H1 (cell line): ENCODE data around the gene DPM3. TPM values are rescaled to one million over a fixed set of nuclear protein-coding genes. Genes with fewer than 3 reads are reported as not detected.

ENCODE experiments used
- CTCF ChIA-PET: fragments of 300-600 bp; sonication (Branson Sonifier 250); formaldehyde crosslinking; loops from one replicate; lab custom pipeline; 2021; ENCODE audit not compliant: partially characterized antibody; lab: Charles Lee
- POLR2A ChIA-PET: fragments of 300-600 bp; sonication (Branson Sonifier 250); formaldehyde crosslinking; loops from one replicate; lab custom pipeline; 2021; ENCODE audit warnings: inconsistent platforms; ENCODE audit not compliant: partially characterized antibody; lab: Charles Lee
- DNase-seq, 2 experiments: peaks; one replicate each; pipeline versions ENCODE4 v3.0.0 to v3.0.0-alpha.2; 2010 to 2022; ENCODE audit warnings: low spot score in 2 of 2, low read depth in 1 of 2, mixed read lengths in 1 of 2
- FAIRE-seq: peaks from 2 replicates; lab custom pipeline; 2011; peaks lifted over from hg19 to GRCh38; lab: Jason Lieb, UNC
- H2AFZ ChIP-seq: 2 replicates; pipeline ENCODE4 v1.8.1; 2012; ENCODE audit warnings: low read length, inconsistent platforms
- H2AK5ac ChIP-seq: 2 replicates; pipeline ENCODE4 v1.6.1; 2013; ENCODE audit warnings: low read depth, low read length
- H2BK120ac ChIP-seq: replicated peaks from 2 replicates; pipeline ENCODE3; 2013; ENCODE audit warnings: low read depth, low read length, inconsistent platforms
- H2BK12ac ChIP-seq: 2 replicates; pipeline ENCODE4 v1.6.1; 2013; ENCODE audit warnings: low read depth, low read length
- H2BK15ac ChIP-seq: 2 replicates; pipeline ENCODE4 v1.6.1; 2013; ENCODE audit warnings: low read length
- H2BK20ac ChIP-seq: 2 replicates; pipeline ENCODE4 v1.6.1; 2013; ENCODE audit warnings: low read length
- H2BK5ac ChIP-seq: 2 replicates; pipeline ENCODE4 v1.6.1; 2013; ENCODE audit warnings: low read depth, low read length
- H3K14ac ChIP-seq: 2 replicates; pipeline ENCODE4 v1.6.1; 2013; ENCODE audit warnings: inconsistent platforms; ENCODE audit not compliant: insufficient read length
- H3K18ac ChIP-seq: 2 replicates; pipeline ENCODE4 v1.6.1; 2013; ENCODE audit warnings: low read length; ENCODE audit errors: extremely low read depth
- H3K23ac ChIP-seq: 2 replicates; pipeline ENCODE4 v1.6.1; 2013; ENCODE audit warnings: inconsistent platforms; ENCODE audit not compliant: insufficient read length
- H3K23me2 ChIP-seq: 2 replicates; pipeline ENCODE4 v1.6.1; 2013; ENCODE audit warnings: low read depth, low read length
- H3K27ac ChIP-seq: 2 replicates; pipeline ENCODE4 v1.6.1; 2011; ENCODE audit warnings: low read depth, low read length, inconsistent platforms
- H3K27me3 ChIP-seq, 4 experiments: replicated peaks in 1 of 4; 1 replicate in 1 of 4; 2 replicates in 3 of 4; pipeline versions ENCODE4 v1.6.1 to v1.8.1; 2011 to 2013; ENCODE audit warnings: low read length in 3 of 4, mild to moderate bottlenecking in 3 of 4, inconsistent platforms in 2 of 4, mixed read lengths in 2 of 4, moderate library complexity in 1 of 4; ENCODE audit not compliant: control insufficient read depth in 3 of 4, insufficient read depth in 3 of 4; ENCODE audit errors: extremely low read depth in 1 of 4
- H3K36me3 ChIP-seq, 4 experiments: 2 replicates each; pipeline versions ENCODE4 v1.6.1 to v1.8.1; 2011 to 2013; ENCODE audit warnings: mild to moderate bottlenecking in 4 of 4, low read length in 3 of 4, moderate library complexity in 2 of 4, control low read depth in 1 of 4, inconsistent platforms in 1 of 4; ENCODE audit not compliant: insufficient read depth in 4 of 4, control insufficient read depth in 2 of 4
- H3K4ac ChIP-seq: replicated peaks from 2 replicates; pipeline ENCODE3; 2013; ENCODE audit warnings: low read length, low read depth, mixed read lengths, inconsistent platforms; ENCODE audit not compliant: insufficient read length
- H3K4me1 ChIP-seq, 4 experiments: replicated peaks in 1 of 4; 1 replicate in 1 of 4; 2 replicates in 3 of 4; pipeline versions ENCODE4 v1.6.1 to v1.8.1; 2011 to 2013; ENCODE audit warnings: low read length in 3 of 4, inconsistent platforms in 2 of 4, mixed read lengths in 1 of 4; ENCODE audit not compliant: insufficient read depth in 4 of 4, control insufficient read depth in 3 of 4
- H3K4me2 ChIP-seq, 2 experiments: 2 replicates each; pipeline versions ENCODE4 v1.6.1 to v1.8.1; 2011 to 2013; ENCODE audit warnings: low read depth in 2 of 2, low read length in 2 of 2, control low read depth in 1 of 2, inconsistent platforms in 1 of 2, mild to moderate bottlenecking in 1 of 2; ENCODE audit not compliant: insufficient read depth in 1 of 2
- H3K4me3 ChIP-seq, 4 experiments: fragments of 200-600, 300-600 bp in 1 of 4; sonication (generic), shearing (Covaris generic), sonication (Bioruptor Twin) in 1 of 4; 2 replicates each; pipeline versions ENCODE4 v1.5.1 to v1.8.1; 2011 to 2016; ENCODE audit warnings: low read length in 4 of 4, low read depth in 3 of 4, control low read depth in 2 of 4, inconsistent platforms in 2 of 4, mild to moderate bottlenecking in 2 of 4, mixed read lengths in 1 of 4, moderate library complexity in 1 of 4; ENCODE audit not compliant: insufficient read depth in 2 of 4; ENCODE audit errors: extremely low read depth in 1 of 4
- H3K56ac ChIP-seq: replicated peaks from 2 replicates; pipeline ENCODE3; 2013; ENCODE audit warnings: low read depth, mild to moderate bottlenecking, mixed read lengths, low read length, inconsistent platforms; ENCODE audit not compliant: insufficient read length
- H3K79me1 ChIP-seq: 2 replicates; pipeline ENCODE4 v1.6.1; 2013; ENCODE audit warnings: low read depth, low read length, control low read depth
- H3K79me2 ChIP-seq, 2 experiments: 2 replicates each; pipeline versions ENCODE4 v1.6.1 to v1.8.1; 2012 to 2013; ENCODE audit warnings: low read length in 2 of 2, mild to moderate bottlenecking in 2 of 2, inconsistent platforms in 1 of 2; ENCODE audit not compliant: insufficient read depth in 2 of 2, control insufficient read depth in 1 of 2
- H3K9ac ChIP-seq, 4 experiments: replicated peaks in 1 of 4; 1 replicate in 1 of 4; 2 replicates in 3 of 4; pipeline versions ENCODE4 v1.6.1 to v1.8.1; 2011 to 2013; ENCODE audit warnings: low read depth in 3 of 4, low read length in 3 of 4, control low read depth in 2 of 4, mild to moderate bottlenecking in 2 of 4, moderate library complexity in 2 of 4, inconsistent platforms in 1 of 4; ENCODE audit errors: extremely low read depth in 1 of 4
- H3K9me3 ChIP-seq, 2 experiments: 2 replicates each; pipeline versions ENCODE4 v1.6.1 to v1.8.1; 2012 to 2013; ENCODE audit warnings: mild to moderate bottlenecking in 2 of 2, moderate library complexity in 2 of 2, control low read depth in 1 of 2, inconsistent platforms in 1 of 2, low read depth in 1 of 2, low read length in 1 of 2, mixed read lengths in 1 of 2; ENCODE audit not compliant: insufficient read depth in 2 of 2
- H4K20me1 ChIP-seq, 2 experiments: replicated peaks in 1 of 2; 2 replicates each; pipeline versions ENCODE3 to v1.8.1; 2011 to 2013; ENCODE audit warnings: inconsistent platforms in 2 of 2, low read length in 2 of 2, mild to moderate bottlenecking in 1 of 2; ENCODE audit not compliant: insufficient read depth in 2 of 2, control insufficient read depth in 1 of 2
- H4K5ac ChIP-seq: 2 replicates; pipeline ENCODE4 v1.6.1; 2013; ENCODE audit warnings: low read length, low read depth, mixed read lengths, inconsistent platforms; ENCODE audit not compliant: insufficient read length
- H4K8ac ChIP-seq: 2 replicates; pipeline ENCODE4 v1.8.0; 2013; ENCODE audit warnings: mild to moderate bottlenecking, moderate library complexity, low read length, inconsistent platforms; ENCODE audit not compliant: insufficient read depth; ENCODE audit errors: extremely low read depth
- H4K91ac ChIP-seq: replicated peaks from 2 replicates; pipeline ENCODE3; 2013; ENCODE audit warnings: low read length, mixed read lengths, inconsistent platforms; ENCODE audit not compliant: insufficient read length
- RAD21 ChIP-seq, 2 experiments: IDR thresholded peaks in 1 of 2; conservative IDR thresholded peaks in 1 of 2; 2 replicates each; pipeline ENCODE4 v1.6.1; 2011; ENCODE audit warnings: low read depth in 2 of 2, low read length in 2 of 2, improper control_type of control experiment in 1 of 2, inconsistent platforms in 1 of 2, mild to moderate bottlenecking in 1 of 2, moderate library complexity in 1 of 2
- SP1 ChIP-seq: IDR thresholded peaks from 2 replicates; pipeline ENCODE4 v1.6.1; 2011; ENCODE audit warnings: low read depth, low read length
- WGBS, 2 experiments: shearing (Covaris generic) in 1 of 2; methylation state at CpG; one replicate each; pipeline versions ENCODE4 v1.1.6 to v1.1.7; 2013 to 2015; ENCODE audit warnings: low lambda C conversion rate in 2 of 2, mixed read lengths in 2 of 2, inconsistent platforms in 1 of 2, low coverage in 1 of 2, missing lambda C conversion rate in 1 of 2; ENCODE audit not compliant: insufficient replicate concordance in 2 of 2, insufficient coverage in 1 of 2, insufficient read length in 1 of 2; ENCODE audit errors: extremely low coverage in 1 of 2, missing lambda C conversion rate in 1 of 2; 5-methylcytosine and 5-hydroxymethylcytosine counted together
- polyA plus RNA-seq, 7 experiments: library from polyadenylated mRNA; depleted of rRNA in 3 of 7; stranded (reverse) in 5 of 7; unstranded in 2 of 7; fragments of >200 nt in 5 of 7; fragments of 200-250 nt in 2 of 7; gene quantifications; 1 replicate in 5 of 7; 2 replicates in 1 of 7; 4 replicates in 1 of 7; pipeline versions ENCODE4 v1.2.1 to v1.2.3, GENCODE V29; 2011 to 2013; ENCODE audit warnings: missing spikeins in 2 of 7, mixed read lengths in 2 of 7
- total RNA-seq: library from RNA; stranded (reverse); fragmentation: NEBNext Ultra II Directional; extraction: Animal tissue kit (Norgen Biotek cat#: 25700); gene quantifications from 2 replicates; pipeline ENCODE4 v1.2.1, GENCODE V29; 2021

Gene DPM3
- total and polyA plus RNA-seq, 2 of the 8 experiments (the other 6 are each of a cell fraction or from before 2014, with no cell fraction given) = 44.8 to 227 TPM

- H3K4me3 ChIP-seq = no peak overlapping the region
- no peak overlapping the region for H4K5ac ChIP-seq
- H3K79me1 ChIP-seq = no peaks in the 10 kb centered on the region; the same call in 1 of the 2 replicates
- no peak overlapping the region for H3K9ac ChIP-seq
- 93% methylated on average over 9 of the region's 9 CpGs; no CpG with 5 or more reads in 1 of the 2 experiments for WGBS, 2 experiments
- no peak overlapping the region for H2BK120ac ChIP-seq
- no peak for DNase-seq
- H3K79me2 ChIP-seq = peaks cover 0 to 16% of the 10 kb centered on the region in 2 experiments; a peak in 2 of 4 replicates
- ChIA-PET CTCF (interaction anchor here (0.7 to 12.4 kb wide), 20 partner anchors 9 to 415 kb away, joined by 3 to 215 read pairs (median 4); partner anchors contain the start of genes DPM3, EFNA1, SLC50A1 and THBS3), POLR2A (interaction anchor here (0.6 to 20.5 kb wide), 7 partner anchors 10 to 284 kb away, joined by 3 to 512 read pairs (median 3); partner anchors contain the start of genes MTX1 and THBS3)
- H3K4ac ChIP-seq = no peak overlapping the region
- H3K18ac ChIP-seq = no peak overlapping the region
- H4K91ac ChIP-seq = no peak overlapping the region
- H3K4me1 ChIP-seq = peaks cover 3 to 23% (median 8%) of the 10 kb centered on the region in 4 experiments; a peak in 6 of 7 replicates
- H2BK20ac ChIP-seq = no peak overlapping the region
- peak overlapping the region in 1 of 2 experiments; percentile 37; a peak in 1 of 4 replicates for H3K4me2 ChIP-seq
- no peak overlapping the region for H3K27ac ChIP-seq
- peaks cover 15 to 36% (median 30%) of the 10 kb centered on the region in 4 experiments for H3K36me3 ChIP-seq
- H2AK5ac ChIP-seq = no peak overlapping the region
- H2BK12ac ChIP-seq = no peak overlapping the region
- no peaks in the 10 kb centered on the region for H3K9me3 ChIP-seq
- TF ChIP-seq RAD21 (IDR thresholded peaks at IDR 0.05 in 1 of 2, conservative IDR thresholded peaks at IDR 0.05 in 1 of 2; ENCODE audit: low read depth in 2 of 2, low read length in 2 of 2) (0 out of 4 replicates have a peak, but pooled peaks of 1 of the 2 experiments have one; percentile 6), SP1 (no peak)
- TF ChIP-seq, all 59 proteins: peak for 1
- Histone ChIP-seq H4K20me1 (peaks cover 8 to 10% of the 10 kb centered on the region in 2 experiments), H2BK15ac (no peak overlapping the region), H3K23ac (no peak overlapping the region), H3K23me2 (peaks cover 10% of the 10 kb centered on the region; the same call in 1 of the 2 replicates), H2BK5ac (no peak overlapping the region), H4K8ac (0 out of 2 replicates have a peak overlapping the region, but pooled peaks have one; percentile 25), H2AFZ (no peak overlapping the region), H3K27me3 (no peaks in the 10 kb centered on the region), H3K14ac (no peak overlapping the region), H3K56ac (no peak overlapping the region)
- no peak for FAIRE-seq
Measured at GRCh38 chr1:155175927-155176371, 35.6 kb upstream of the DPM3 start.
